ENCODE measurements around the gene MCRIP2.

DNA sequence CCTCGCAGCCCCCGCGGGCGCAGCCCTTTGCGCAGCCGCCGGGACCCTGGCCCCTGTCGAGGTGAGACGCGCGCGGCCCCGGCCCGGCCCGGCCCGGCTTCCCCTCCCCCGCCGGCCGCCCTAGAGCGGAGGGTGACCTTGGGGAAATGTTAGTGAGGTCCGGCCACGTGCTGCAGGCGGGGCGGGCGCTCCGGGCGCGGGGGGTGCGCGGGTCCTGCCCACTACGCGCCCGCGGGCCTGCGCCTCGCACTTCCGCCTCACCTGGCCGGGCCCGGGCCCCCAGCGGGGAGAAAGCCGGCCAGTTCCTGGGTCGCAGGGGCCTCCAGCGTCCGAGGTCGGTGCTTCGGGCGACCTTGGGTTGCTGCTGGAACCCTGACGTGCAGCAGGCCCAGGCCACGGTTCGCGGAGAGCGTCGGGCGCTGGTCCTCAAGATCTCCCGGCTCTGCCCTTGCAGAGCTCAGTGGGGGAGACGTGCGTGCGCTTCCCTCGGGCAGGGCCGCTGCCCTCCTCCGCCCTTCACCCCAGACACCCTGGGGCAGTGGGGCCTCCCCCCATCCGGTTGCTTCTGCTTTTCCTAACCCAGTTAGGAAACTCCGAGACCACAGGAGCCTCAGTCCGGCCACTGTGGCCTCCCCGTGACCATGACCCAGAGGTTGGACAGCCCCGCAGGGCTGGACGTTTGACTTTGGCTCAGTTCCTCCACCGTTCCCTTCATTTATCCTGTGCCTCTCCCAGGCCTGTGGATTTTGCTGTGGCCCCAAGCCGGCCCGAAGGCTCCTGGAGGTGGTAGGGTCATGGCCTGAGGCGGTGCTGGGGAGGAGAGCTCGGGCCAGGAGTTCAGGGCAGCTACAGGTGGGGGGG is 791 bp downstream of the MCRIP2 start:
- no peak for TF ChIP-seq EZH2phosphoT487 (IDR thresholded peaks at IDR 0.05; ENCODE audit: borderline replicate concordance)
- TF ChIP-seq, protein P1, sequence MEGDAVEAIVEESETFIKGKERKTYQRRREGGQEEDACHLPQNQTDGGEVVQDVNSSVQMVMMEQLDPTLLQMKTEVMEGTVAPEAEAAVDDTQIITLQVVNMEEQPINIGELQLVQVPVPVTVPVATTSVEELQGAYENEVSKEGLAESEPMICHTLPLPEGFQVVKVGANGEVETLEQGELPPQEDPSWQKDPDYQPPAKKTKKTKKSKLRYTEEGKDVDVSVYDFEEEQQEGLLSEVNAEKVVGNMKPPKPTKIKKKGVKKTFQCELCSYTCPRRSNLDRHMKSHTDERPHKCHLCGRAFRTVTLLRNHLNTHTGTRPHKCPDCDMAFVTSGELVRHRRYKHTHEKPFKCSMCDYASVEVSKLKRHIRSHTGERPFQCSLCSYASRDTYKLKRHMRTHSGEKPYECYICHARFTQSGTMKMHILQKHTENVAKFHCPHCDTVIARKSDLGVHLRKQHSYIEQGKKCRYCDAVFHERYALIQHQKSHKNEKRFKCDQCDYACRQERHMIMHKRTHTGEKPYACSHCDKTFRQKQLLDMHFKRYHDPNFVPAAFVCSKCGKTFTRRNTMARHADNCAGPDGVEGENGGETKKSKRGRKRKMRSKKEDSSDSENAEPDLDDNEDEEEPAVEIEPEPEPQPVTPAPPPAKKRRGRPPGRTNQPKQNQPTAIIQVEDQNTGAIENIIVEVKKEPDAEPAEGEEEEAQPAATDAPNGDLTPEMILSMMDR (conservative IDR thresholded peaks at IDR 0.05; ENCODE audit: low read length) = no peak

All from Loucy (cell line).